IPS-20b (cell line): ENCODE data around the gene GRIK5.

ENCODE experiments used
- H3K27ac ChIP-seq: one replicate; pipeline ENCODE4 v1.5.1; 2013; ENCODE audit warnings: low read length
- H3K27me3 ChIP-seq: 2 replicates; pipeline ENCODE4 v1.6.1; 2013; ENCODE audit warnings: mild to moderate bottlenecking, low read length, inconsistent platforms; ENCODE audit not compliant: insufficient read depth
- H3K36me3 ChIP-seq: 2 replicates; pipeline ENCODE4 v1.6.1; 2013; ENCODE audit warnings: low read depth, mild to moderate bottlenecking, inconsistent platforms, low read length, moderate library complexity; ENCODE audit not compliant: insufficient read depth
- H3K4me1 ChIP-seq: 2 replicates; pipeline ENCODE4 v1.6.1; 2013; ENCODE audit warnings: mild to moderate bottlenecking, control low read depth, inconsistent platforms, low read length, moderate library complexity; ENCODE audit not compliant: insufficient read depth
- H3K4me3 ChIP-seq: 2 replicates; pipeline ENCODE4 v1.5.1; 2013; ENCODE audit warnings: mild to moderate bottlenecking, low read length, inconsistent platforms
- H3K9ac ChIP-seq: 2 replicates; pipeline ENCODE4 v1.6.1; 2013; ENCODE audit warnings: low read depth, mild to moderate bottlenecking, inconsistent platforms, low read length, moderate library complexity
- H3K9me3 ChIP-seq: 2 replicates; pipeline ENCODE4 v1.6.1; 2013; ENCODE audit warnings: mild to moderate bottlenecking, low read depth, low read length, inconsistent platforms; ENCODE audit not compliant: insufficient read depth

Gene GRIK5, protein sequence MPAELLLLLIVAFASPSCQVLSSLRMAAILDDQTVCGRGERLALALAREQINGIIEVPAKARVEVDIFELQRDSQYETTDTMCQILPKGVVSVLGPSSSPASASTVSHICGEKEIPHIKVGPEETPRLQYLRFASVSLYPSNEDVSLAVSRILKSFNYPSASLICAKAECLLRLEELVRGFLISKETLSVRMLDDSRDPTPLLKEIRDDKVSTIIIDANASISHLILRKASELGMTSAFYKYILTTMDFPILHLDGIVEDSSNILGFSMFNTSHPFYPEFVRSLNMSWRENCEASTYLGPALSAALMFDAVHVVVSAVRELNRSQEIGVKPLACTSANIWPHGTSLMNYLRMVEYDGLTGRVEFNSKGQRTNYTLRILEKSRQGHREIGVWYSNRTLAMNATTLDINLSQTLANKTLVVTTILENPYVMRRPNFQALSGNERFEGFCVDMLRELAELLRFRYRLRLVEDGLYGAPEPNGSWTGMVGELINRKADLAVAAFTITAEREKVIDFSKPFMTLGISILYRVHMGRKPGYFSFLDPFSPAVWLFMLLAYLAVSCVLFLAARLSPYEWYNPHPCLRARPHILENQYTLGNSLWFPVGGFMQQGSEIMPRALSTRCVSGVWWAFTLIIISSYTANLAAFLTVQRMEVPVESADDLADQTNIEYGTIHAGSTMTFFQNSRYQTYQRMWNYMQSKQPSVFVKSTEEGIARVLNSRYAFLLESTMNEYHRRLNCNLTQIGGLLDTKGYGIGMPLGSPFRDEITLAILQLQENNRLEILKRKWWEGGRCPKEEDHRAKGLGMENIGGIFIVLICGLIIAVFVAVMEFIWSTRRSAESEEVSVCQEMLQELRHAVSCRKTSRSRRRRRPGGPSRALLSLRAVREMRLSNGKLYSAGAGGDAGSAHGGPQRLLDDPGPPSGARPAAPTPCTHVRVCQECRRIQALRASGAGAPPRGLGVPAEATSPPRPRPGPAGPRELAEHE

DNA sequence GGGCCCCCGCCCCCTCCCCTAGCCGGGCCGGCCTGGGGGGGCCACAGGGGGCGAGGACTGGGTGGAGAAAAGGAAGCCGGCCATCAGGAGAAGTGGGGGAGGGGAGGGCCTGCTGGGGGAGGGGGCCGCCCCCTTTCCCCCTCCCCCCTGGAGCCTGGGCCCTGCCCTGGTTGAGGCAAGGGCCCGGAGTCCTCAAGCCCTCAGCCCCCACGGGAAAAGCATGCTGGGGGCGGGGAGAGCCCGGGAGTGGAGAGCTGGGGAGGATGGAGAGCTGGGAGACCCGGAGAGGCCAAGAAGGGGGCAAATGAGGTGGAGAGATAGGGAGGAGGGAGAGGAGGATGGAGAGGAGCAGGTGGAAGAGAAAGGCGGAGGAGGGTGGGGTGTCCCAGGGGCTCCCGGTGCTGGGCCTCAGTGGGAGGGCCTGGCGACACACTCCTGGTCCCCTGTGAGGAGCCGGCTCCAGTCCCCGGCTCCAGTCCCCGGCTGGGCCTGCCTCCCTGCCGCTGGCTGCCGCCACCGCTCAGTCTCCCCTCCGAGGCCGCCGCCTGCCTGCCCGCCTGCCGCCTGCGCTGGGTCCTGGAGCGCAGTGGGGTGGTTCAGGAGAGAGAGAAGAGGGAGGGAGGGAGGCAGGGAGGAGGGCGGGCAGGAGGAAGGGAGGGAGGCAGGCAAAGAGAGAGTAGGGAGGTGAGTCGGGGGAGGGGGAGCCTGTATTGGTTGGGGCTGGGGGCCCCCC, at the start of gene GRIK5:
Gene GRIK5, minus strand, starts transcription at position 588 of the 733 bp plus-strand sequence. CDS start 4,436 bp downstream, outside the sequence.
- H3K4me3 ChIP-seq: peak within 1 kb of the TSS; percentile 76
- H3K9ac ChIP-seq: peak within 1 kb of the TSS; percentile 75; the same call in 1 of the 2 replicates
- H3K36me3 ChIP-seq: peaks cover 16% of the 10 kb centered on the region
- H3K4me1 ChIP-seq: peaks cover 14% of the 10 kb centered on the region; the same call in 1 of the 2 replicates
- no peak within 1 kb of the TSS for H3K27ac ChIP-seq
- 0 out of 2 replicates have a peak, but pooled peaks cover 5% of the 10 kb centered on the region for H3K27me3 ChIP-seq
- no peaks in the 10 kb centered on the region for H3K9me3 ChIP-seq

DNA sequence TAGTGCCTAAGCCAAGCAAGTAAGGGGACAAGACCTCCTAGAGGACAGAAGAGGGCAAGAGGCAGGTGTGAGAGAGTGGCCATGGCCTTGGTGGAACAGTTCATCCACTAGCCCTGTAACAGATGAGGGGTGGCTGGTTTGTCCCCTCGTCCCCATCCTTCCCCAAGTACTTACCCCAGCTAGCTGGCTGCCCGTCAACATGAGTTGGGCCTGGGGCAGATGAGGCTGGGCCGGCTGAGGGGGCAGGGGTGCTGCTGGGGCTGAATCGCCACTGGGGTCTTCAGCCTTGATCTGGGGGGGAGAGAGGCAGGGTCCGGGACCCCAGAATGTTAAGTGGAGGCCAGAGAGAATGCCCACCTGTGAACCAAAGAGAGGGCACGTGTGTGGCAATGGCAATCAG, 47.1 kb upstream of the GRIK5 start:
- no peaks in the 10 kb centered on the region for H3K27me3 ChIP-seq
- peaks cover 12% of the 10 kb centered on the region for H3K4me1 ChIP-seq
- H3K9ac ChIP-seq: no peak overlapping the region
- H3K36me3 ChIP-seq: no peaks in the 10 kb centered on the region
- H3K4me3 ChIP-seq: no peak overlapping the region
- no peaks in the 10 kb centered on the region for H3K9me3 ChIP-seq
- H3K27ac ChIP-seq: no peak overlapping the region

DNA sequence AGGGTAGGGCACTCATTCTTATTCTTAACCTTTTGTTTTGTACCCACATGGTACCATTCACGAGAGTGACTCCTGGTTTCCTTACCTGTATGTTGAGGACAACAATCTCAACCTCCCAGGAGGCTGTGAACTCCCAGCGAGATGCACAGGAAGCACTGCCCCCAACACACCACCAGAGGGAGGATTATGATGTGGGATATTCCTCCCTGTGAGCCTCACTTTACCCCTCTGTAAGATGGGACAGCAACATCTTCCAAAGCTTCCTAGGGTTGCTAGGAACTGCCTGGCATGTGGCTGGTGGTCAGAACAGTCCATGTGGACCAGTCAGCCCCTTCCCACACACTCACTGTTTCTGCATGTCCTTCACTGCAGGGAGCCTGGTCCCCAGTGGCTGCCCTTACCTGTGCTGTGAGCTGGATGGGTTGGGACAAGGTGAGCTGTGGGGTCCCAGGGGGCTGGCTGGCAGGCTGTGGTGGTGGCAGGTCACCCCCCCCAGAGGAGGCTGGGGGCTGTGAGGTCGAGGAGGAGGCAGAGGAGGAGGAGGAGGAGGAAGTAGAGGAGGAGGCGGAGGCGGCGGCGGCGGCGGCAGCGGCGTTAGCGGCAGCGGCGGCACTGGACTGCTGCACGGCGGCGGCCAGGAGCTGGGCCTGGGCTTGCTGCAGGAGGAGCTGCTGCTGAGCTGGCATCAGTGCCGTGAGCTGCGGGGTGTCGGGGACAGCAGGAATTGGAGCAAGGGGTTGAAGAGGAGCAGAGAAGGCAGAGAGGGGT, 46.5 kb upstream of the GRIK5 start:
- H3K4me3 ChIP-seq: no peak overlapping the region
- H3K9ac ChIP-seq: no peak overlapping the region
- H3K27ac ChIP-seq: no peak overlapping the region

DNA sequence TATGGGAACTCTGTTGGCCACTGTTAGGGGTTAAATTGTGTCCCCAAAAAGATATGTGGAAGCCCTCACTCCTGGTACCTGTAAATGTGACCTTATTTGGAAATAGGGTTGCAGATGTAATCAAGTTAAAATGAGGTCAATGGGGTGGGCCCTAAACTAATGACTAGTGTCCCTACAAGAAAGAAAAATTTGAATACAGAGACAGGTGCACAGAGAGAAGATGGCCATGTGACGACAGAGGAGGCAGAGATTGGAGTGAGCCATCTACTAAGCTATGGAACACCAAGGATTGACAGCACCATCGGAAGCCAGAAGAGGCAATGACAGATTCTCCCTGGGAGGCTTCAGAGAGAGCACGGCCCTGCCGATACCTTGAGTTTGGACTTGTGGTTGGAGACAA, 45.7 kb upstream of the GRIK5 start:
- Histone ChIP-seq H3K4me1 (peaks cover 5% of the 10 kb centered on the region; the same call in 1 of the 2 replicates), H3K27me3 (no peaks in the 10 kb centered on the region), H3K36me3 (no peaks in the 10 kb centered on the region), H3K9ac (no peak overlapping the region), H3K9me3 (no peaks in the 10 kb centered on the region), H3K4me3 (no peak overlapping the region), H3K27ac (no peak overlapping the region)

More for the DNA sequence above, 46.5 kb upstream of the GRIK5 start:
- peaks cover 12% of the 10 kb centered on the region for H3K4me1 ChIP-seq
- no peaks in the 10 kb centered on the region for H3K9me3 ChIP-seq
- H3K27me3 ChIP-seq: no peaks in the 10 kb centered on the region
- H3K36me3 ChIP-seq: no peaks in the 10 kb centered on the region

DNA sequence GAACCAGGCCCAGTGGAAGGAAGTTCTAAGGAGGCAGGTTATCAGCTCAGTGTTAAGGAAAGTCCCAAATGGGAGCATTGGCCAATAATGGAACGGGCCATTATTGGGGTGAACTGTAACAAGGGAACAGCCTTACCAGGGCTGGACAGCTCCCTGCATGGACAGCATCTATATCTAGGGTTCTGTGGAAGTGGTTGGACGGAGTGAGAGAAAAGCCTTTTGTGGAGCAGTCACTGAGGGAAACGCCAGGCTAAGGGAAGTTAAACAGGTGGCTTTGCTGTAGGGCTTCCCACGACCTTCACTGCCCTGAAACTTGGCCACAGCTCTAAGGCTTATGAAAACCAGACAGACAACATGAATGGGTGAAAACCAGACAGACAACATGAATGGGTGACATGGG, 45.2 kb upstream of the GRIK5 start:
- Histone ChIP-seq H3K36me3 (no peaks in the 10 kb centered on the region), H3K27me3 (no peaks in the 10 kb centered on the region), H3K9ac (no peak overlapping the region), H3K9me3 (no peaks in the 10 kb centered on the region), H3K27ac (no peak overlapping the region), H3K4me1 (peaks cover 5% of the 10 kb centered on the region; the same call in 1 of the 2 replicates), H3K4me3 (no peak overlapping the region)

DNA sequence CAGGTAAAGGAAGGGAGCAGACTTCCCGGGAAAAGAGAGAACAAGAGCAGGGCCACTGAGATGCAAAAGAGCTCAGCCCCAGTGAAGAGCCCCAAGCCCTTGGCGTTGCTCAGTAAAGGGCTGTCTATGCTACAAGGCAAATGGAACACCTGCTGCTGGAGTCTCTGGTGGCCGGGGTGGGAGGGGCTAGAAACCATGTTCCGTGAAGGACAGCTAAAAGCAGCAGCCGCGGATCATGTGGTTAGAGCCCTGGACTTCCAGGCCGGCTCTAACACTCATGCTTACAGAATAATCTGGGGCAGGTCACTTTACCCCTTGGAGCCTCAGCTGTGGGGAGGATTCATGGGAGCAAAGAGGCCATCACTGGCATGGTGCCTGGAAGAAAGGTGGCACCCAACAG, 44.4 kb upstream of the GRIK5 start:
- Histone ChIP-seq H3K9me3 (no peaks in the 10 kb centered on the region), H3K36me3 (no peaks in the 10 kb centered on the region), H3K27me3 (no peaks in the 10 kb centered on the region), H3K4me3 (no peak overlapping the region), H3K27ac (no peak overlapping the region), H3K9ac (no peak overlapping the region), H3K4me1 (peaks cover 5% of the 10 kb centered on the region; the same call in 1 of the 2 replicates)

DNA sequence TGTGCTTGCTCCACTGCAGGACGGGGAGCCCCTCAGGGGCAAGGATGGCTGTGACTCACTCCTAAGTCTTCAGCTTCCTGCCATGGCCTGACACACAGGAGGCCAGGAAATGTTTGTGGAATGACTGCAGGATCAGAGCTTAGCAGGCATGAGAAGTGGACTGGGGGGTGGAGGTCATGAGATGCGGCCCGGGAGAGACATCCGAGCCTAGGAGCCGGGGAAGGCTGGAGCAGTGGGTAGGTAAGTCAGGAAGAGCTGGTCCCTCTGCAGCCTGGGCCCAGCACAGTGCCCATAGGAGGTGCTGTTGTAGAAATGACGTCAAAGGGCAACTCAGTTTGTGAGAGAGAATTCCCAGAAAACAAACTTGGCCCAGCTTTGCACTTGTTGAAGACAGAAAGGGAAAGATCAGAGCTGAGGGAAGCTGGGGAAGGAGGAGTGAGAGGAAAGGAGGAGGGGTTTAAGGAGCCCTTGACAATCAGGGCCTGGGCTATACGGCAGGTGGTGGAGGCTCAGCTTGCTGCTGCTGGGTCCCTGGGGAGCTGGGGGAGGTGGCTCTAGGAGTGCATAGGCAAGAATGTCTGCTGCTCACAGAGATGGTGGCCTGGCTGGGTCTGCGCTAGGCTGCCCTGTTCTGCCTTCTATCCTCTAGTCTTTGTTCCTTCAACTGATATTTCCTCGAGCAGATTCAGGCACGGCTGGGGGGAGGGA, 43.8 kb upstream of the GRIK5 start:
- Histone ChIP-seq H3K4me1 (peaks cover 6% of the 10 kb centered on the region; the same call in 1 of the 2 replicates), H3K9me3 (no peaks in the 10 kb centered on the region), H3K9ac (no peak overlapping the region), H3K27ac (no peak overlapping the region), H3K36me3 (no peaks in the 10 kb centered on the region), H3K4me3 (no peak overlapping the region), H3K27me3 (no peaks in the 10 kb centered on the region)

DNA sequence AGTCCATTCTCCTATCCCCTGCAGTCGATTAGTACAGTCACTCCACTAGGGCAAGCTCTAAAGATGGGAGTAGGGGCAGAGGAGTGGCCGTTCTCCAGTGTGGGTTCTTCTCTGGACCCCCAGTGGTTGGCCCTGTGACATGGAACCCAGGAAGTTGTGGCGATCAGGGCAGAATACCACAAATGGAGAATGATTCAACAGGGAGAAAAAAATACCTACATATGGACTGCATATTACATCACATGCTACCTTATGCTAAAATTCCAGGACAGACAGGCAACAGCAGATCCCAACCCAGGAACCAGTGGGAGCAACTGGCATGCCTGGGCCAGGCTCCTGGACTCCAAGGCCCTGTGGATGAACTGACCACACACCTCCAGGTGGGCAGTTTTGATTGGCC, 41.8 kb upstream of the GRIK5 start:
- H3K9ac ChIP-seq: no peak overlapping the region
- H3K4me1 ChIP-seq: peaks cover 8% of the 10 kb centered on the region; the same call in 1 of the 2 replicates
- no peaks in the 10 kb centered on the region for H3K27me3 ChIP-seq
- H3K9me3 ChIP-seq: no peaks in the 10 kb centered on the region
- H3K4me3 ChIP-seq: no peak overlapping the region
- H3K27ac ChIP-seq: no peak overlapping the region
- H3K36me3 ChIP-seq: no peaks in the 10 kb centered on the region

DNA sequence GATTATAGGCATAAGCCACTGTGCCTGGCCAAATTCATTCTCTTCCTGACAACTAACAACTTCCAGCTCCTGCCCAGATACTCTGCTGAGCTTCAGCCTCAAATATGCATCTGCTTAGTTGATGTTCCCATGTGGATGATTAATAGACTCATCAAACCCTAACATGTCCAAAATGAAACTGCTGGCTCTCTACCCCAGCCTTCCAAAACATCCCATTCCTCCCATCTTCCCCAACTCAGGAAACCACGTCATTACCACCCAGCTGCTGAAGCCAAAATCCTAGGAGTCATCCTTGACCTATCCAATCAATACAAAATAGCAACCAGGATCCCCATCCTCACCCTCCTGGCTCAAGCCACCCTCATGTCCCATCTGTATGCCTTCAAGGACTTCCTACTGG, 41.4 kb upstream of the GRIK5 start:
- H3K9ac ChIP-seq: no peak overlapping the region
- H3K36me3 ChIP-seq: no peaks in the 10 kb centered on the region
- no peaks in the 10 kb centered on the region for H3K27me3 ChIP-seq
- H3K4me1 ChIP-seq: peaks cover 8% of the 10 kb centered on the region; the same call in 1 of the 2 replicates
- no peak overlapping the region for H3K27ac ChIP-seq
- H3K9me3 ChIP-seq: no peaks in the 10 kb centered on the region
- no peak overlapping the region for H3K4me3 ChIP-seq

DNA sequence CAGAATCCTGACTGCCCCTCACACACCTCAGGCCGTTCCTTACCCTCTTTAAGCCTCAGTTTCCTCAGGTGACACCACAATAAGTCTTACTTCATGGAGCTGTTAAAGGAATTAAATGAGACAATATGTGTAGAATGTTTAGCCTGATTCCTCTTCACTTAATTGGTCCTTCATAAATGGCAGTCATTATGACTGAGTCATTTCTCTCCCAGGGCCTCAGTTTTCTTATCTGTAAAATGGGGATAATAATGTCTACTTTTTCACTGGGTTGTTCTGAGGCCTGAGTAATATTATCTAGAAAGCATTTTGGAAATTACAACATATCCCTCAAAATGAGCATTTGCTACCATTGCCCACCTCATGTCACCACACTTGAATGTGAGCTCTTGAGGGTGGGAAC, 40.7 kb upstream of the GRIK5 start:
- Histone ChIP-seq H3K9me3 (no peaks in the 10 kb centered on the region), H3K27me3 (peaks cover 1% of the 10 kb centered on the region; the same call in 1 of the 2 replicates), H3K4me1 (peaks cover 8% of the 10 kb centered on the region; the same call in 1 of the 2 replicates), H3K4me3 (no peak overlapping the region), H3K27ac (no peak overlapping the region), H3K9ac (no peak overlapping the region), H3K36me3 (no peaks in the 10 kb centered on the region)
